ENCODE data around the gene DDX28. TPM values are rescaled to one million over a fixed set of nuclear protein-coding genes. Genes with fewer than 3 reads are reported as not detected.
"Not testable (repeated sequence)": the region's sequence is repeated elsewhere in the genome, so short reads cannot be mapped to it uniquely, and the experiment has no call there.

Gene DDX28
- total RNA-seq, 1 donor from 2014 or later = 12.1 TPM

- not testable (repeated sequence) for ATAC-seq
Observed at GRCh38 chr16:67994040-67994408, 29.0 kb downstream of the DDX28 start.

- ATAC-seq = peak; percentile 93
Observed at GRCh38 chr16:67993207-67994039, 29.6 kb downstream of the DDX28 start.

GRCh38 chr16:67992661-67993206 is 30.3 kb downstream of the DDX28 start:
- peak; percentile 9 for ATAC-seq

GRCh38 chr16:67990018-67990386 is 33.0 kb downstream of the DDX28 start:
- no peak for ATAC-seq

GRCh38 chr16:67989322-67990017 is 33.6 kb downstream of the DDX28 start:
- no peak for ATAC-seq

- ATAC-seq = no peak
Observed at GRCh38 chr16:67988675-67989074, 34.4 kb downstream of the DDX28 start.

GRCh38 chr16:67987460-67988160 is 35.4 kb downstream of the DDX28 start:
- ATAC-seq = no peak

GRCh38 chr16:67986949-67987348 is 36.1 kb downstream of the DDX28 start:
- no peak for ATAC-seq

GRCh38 chr16:67982011-67982696 is 40.9 kb downstream of the DDX28 start:
- no peak for ATAC-seq

- no peak for ATAC-seq
Observed at GRCh38 chr16:67979955-67980678, 42.9 kb downstream of the DDX28 start, which contains the start of gene DPEP3. DPEP3 (minus strand) TSS chr16:67980499; CDS start chr16:67980380, 119 bp downstream.

- ATAC-seq = no peak
Observed at GRCh38 chr16:67977469-67978227, 45.4 kb downstream of the DDX28 start.

GRCh38 chr16:67977005-67977404 is 46.0 kb downstream of the DDX28 start:
- no peak for ATAC-seq

GRCh38 chr16:67976205-67976604 is 46.8 kb downstream of the DDX28 start:
- ATAC-seq = no peak

- ATAC-seq = no peak
Observed at GRCh38 chr16:67975321-67976105, 47.5 kb downstream of the DDX28 start.

- not testable (repeated sequence) for ATAC-seq
Observed at GRCh38 chr16:67972285-67972684, 50.7 kb downstream of the DDX28 start.

GRCh38 chr16:67971111-67971510 is 51.9 kb downstream of the DDX28 start:
- ATAC-seq = no peak

Data from esophagus mucosa (tissue), 1 donor.